Mesothelial cell of epicardium (in vitro differentiated cells): Measurements from ENCODE around the gene RSPH4A. TPM values are rescaled to one million over a fixed set of nuclear protein-coding genes. Genes with fewer than 3 reads are reported as not detected.

Experiments
- DNase-seq, 2 experiments: peaks; one replicate each; pipeline ENCODE4 v3.0.0; 2021; ENCODE audit warnings: low spot score in 2 of 2; ENCODE audit not compliant: unreplicated experiment in 2 of 2
- H3K27ac Mint-ChIP-seq: 2 replicates; pipeline ENCODE4 v1.8.0; 2021; ENCODE audit warnings: mixed read lengths
- H3K27me3 Mint-ChIP-seq: 2 replicates; pipeline ENCODE4 v1.8.0; 2021; ENCODE audit warnings: low read depth, mixed read lengths
- H3K36me3 Mint-ChIP-seq: 2 replicates; pipeline ENCODE4 v1.8.0; 2021; ENCODE audit warnings: mixed read lengths
- H3K4me1 Mint-ChIP-seq: 2 replicates; pipeline ENCODE4 v1.8.0; 2021; ENCODE audit warnings: mixed read lengths
- H3K4me3 Mint-ChIP-seq: 2 replicates; pipeline ENCODE4 v1.8.0; 2021; ENCODE audit warnings: mild to moderate bottlenecking, moderate library complexity, mixed read lengths
- H3K9me3 Mint-ChIP-seq: 2 replicates; pipeline ENCODE4 v1.8.0; 2021; ENCODE audit warnings: mixed read lengths
- CTCF ChIP-seq: fragments of 200-600 bp; sonication (generic); IDR thresholded peaks from one replicate; pipeline ENCODE4 v1.5.0; 2021; ENCODE audit warnings: antibody characterized with exemption; ENCODE audit not compliant: unreplicated experiment
- total RNA-seq: library from RNA; stranded (reverse); gene quantifications from 3 replicates; pipeline ENCODE4 v1.2.1, GENCODE V29; 2021

The RSPH4A gene
- total RNA-seq, 1 donor from 2014 or later: 0.78 TPM

- no peak overlapping the region for H3K27ac Mint-ChIP-seq
- H3K4me3 Mint-ChIP-seq: no peak overlapping the region
Measured at GRCh38 chr6:116611056-116611455, 5.2 kb upstream of the RSPH4A start.

GRCh38 chr6:116616737-116617053 is 416 bp downstream of the RSPH4A start:
- Mint-ChIP-seq H3K4me3 (peak overlapping the region; percentile 91), H3K9me3 (no peaks in the 10 kb centered on the region), H3K4me1 (peaks cover 12% of the 10 kb centered on the region), H3K36me3 (no peaks in the 10 kb centered on the region), H3K27me3 (peaks cover 29% of the 10 kb centered on the region), H3K27ac (no peak overlapping the region)
- no peak for TF ChIP-seq CTCF
- no peak for DNase-seq

More at GRCh38 chr6:116611056-116611455, 5.2 kb upstream of the RSPH4A start:
- Mint-ChIP-seq H3K36me3 (peaks cover 1% of the 10 kb centered on the region), H3K27me3 (peaks cover 11% of the 10 kb centered on the region), H3K4me1 (peaks cover 2% of the 10 kb centered on the region), H3K9me3 (peaks cover 6% of the 10 kb centered on the region)
- no peak for TF ChIP-seq CTCF
- no peak for DNase-seq

GRCh38 chr6:116624036-116624805 is 7.9 kb downstream of the RSPH4A start:
- Mint-ChIP-seq H3K27ac (no peak overlapping the region), H3K9me3 (peaks cover 3% of the 10 kb centered on the region), H3K4me3 (no peak overlapping the region), H3K27me3 (peaks cover 3% of the 10 kb centered on the region), H3K4me1 (no peaks in the 10 kb centered on the region), H3K36me3 (peaks cover 2% of the 10 kb centered on the region)
- no peak for DNase-seq
- no peak for TF ChIP-seq CTCF

GRCh38 chr6:116625872-116626271 is 9.6 kb downstream of the RSPH4A start:
- Mint-ChIP-seq H3K27me3 (peaks cover 3% of the 10 kb centered on the region), H3K4me3 (no peak overlapping the region), H3K36me3 (peaks cover 2% of the 10 kb centered on the region), H3K27ac (no peak overlapping the region), H3K4me1 (no peaks in the 10 kb centered on the region), H3K9me3 (peaks cover 3% of the 10 kb centered on the region)
- TF ChIP-seq CTCF: no peak
- DNase-seq: no peak

- H3K4me3 Mint-ChIP-seq: no peak overlapping the region
- H3K27me3 Mint-ChIP-seq: no peaks in the 10 kb centered on the region
- no peaks in the 10 kb centered on the region for H3K4me1 Mint-ChIP-seq
- H3K9me3 Mint-ChIP-seq: peaks cover 3% of the 10 kb centered on the region
- no peak for DNase-seq
- no peak for TF ChIP-seq CTCF
- H3K36me3 Mint-ChIP-seq: peaks cover 7% of the 10 kb centered on the region
- no peak overlapping the region for H3K27ac Mint-ChIP-seq
Measured at GRCh38 chr6:116629563-116629981, 13.3 kb downstream of the RSPH4A start.
